BE2C (cell line): Measurements from ENCODE around the gene EDEM1.
A peak's percentile ranks its signal among the peaks of the same experiment; 100 is the strongest.

ENCODE experiments used
- DNase-seq: peaks from one replicate; pipeline ENCODE4 v3.0.0-alpha.2; 2020
- H3K27me3 ChIP-seq: fragments of 250-450 bp; sonication (Bioruptor Pico); 2 replicates; pipeline ENCODE4 v1.5.1; 2020; ENCODE audit warnings: mild to moderate bottlenecking
- H3K36me3 ChIP-seq: fragments of 250-450 bp; sonication (Bioruptor Pico); 2 replicates; pipeline ENCODE4 v1.5.1; 2020; ENCODE audit warnings: mild to moderate bottlenecking
- H3K4me1 ChIP-seq: fragments of 250-450 bp; sonication (Bioruptor Pico); 2 replicates; pipeline ENCODE4 v1.5.1; 2020
- H3K4me3 ChIP-seq: 2 replicates; pipeline ENCODE4 v1.5.1; 2011; ENCODE audit warnings: low read depth, low read length
- H3K9me3 ChIP-seq: fragments of 250-450 bp; sonication (Bioruptor Pico); 2 replicates; pipeline ENCODE4 v1.5.1; 2020
- TF ChIP-seq, protein P1 (sequence below): IDR thresholded peaks from 2 replicates; pipeline ENCODE4 v1.5.1; 2012; ENCODE audit warnings: mild to moderate bottlenecking, low read depth, low read length

EDEM1 gene

DNA sequence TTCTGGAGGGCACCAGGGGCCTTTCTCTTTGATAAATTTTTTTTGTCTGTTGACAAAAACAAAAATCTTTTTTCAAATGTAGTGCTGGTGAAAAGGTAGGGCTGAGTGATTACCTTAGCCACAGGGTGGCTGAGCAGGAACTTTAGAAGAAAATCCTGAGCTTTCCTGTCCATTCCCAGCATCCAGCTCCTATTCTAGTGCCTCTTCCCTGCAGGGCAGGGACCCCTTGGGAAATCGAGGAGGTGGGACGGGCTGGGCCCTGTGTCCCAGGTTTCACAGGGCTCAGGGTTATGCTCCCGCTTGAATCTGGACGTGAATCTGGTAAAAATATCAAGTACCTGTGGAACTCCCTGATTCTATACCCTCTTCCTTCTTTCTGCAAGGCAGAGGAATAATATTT is 31.7 kb downstream of the EDEM1 start:
- Histone ChIP-seq H3K9me3 (no peaks in the 10 kb centered on the region), H3K36me3 (no peaks in the 10 kb centered on the region; the same call in 1 of the 2 replicates), H3K4me1 (no peaks in the 10 kb centered on the region), H3K4me3 (no peak overlapping the region), H3K27me3 (no peaks in the 10 kb centered on the region)
- TF ChIP-seq, protein P1, sequence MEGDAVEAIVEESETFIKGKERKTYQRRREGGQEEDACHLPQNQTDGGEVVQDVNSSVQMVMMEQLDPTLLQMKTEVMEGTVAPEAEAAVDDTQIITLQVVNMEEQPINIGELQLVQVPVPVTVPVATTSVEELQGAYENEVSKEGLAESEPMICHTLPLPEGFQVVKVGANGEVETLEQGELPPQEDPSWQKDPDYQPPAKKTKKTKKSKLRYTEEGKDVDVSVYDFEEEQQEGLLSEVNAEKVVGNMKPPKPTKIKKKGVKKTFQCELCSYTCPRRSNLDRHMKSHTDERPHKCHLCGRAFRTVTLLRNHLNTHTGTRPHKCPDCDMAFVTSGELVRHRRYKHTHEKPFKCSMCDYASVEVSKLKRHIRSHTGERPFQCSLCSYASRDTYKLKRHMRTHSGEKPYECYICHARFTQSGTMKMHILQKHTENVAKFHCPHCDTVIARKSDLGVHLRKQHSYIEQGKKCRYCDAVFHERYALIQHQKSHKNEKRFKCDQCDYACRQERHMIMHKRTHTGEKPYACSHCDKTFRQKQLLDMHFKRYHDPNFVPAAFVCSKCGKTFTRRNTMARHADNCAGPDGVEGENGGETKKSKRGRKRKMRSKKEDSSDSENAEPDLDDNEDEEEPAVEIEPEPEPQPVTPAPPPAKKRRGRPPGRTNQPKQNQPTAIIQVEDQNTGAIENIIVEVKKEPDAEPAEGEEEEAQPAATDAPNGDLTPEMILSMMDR = no peak
- no peak for DNase-seq

DNA sequence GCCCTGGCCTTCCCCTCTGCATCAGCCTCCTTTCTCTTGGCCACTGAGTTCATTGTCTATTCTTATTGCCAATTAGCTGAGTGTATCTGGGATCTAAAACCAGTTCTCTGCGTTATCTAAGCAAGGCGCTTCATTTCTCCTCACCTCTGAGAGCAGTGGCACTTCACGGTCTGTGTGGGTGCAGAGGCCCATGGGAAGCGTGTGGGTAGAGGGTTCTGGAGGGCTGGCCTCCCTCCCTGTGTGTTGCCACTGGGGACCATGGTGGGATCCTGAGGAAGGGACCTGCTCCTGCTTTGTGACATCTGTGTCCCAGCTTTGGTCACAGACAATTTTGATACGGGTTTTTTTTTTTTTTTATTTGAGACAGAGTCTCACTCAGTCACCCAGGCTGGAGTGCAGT is 32.7 kb downstream of the EDEM1 start:
- H3K4me1 ChIP-seq = no peaks in the 10 kb centered on the region
- DNase-seq = no peak
- TF ChIP-seq, protein P1 = no peak
- no peaks in the 10 kb centered on the region for H3K36me3 ChIP-seq
- H3K4me3 ChIP-seq = no peak overlapping the region
- no peaks in the 10 kb centered on the region for H3K9me3 ChIP-seq
- H3K27me3 ChIP-seq = no peaks in the 10 kb centered on the region

DNA sequence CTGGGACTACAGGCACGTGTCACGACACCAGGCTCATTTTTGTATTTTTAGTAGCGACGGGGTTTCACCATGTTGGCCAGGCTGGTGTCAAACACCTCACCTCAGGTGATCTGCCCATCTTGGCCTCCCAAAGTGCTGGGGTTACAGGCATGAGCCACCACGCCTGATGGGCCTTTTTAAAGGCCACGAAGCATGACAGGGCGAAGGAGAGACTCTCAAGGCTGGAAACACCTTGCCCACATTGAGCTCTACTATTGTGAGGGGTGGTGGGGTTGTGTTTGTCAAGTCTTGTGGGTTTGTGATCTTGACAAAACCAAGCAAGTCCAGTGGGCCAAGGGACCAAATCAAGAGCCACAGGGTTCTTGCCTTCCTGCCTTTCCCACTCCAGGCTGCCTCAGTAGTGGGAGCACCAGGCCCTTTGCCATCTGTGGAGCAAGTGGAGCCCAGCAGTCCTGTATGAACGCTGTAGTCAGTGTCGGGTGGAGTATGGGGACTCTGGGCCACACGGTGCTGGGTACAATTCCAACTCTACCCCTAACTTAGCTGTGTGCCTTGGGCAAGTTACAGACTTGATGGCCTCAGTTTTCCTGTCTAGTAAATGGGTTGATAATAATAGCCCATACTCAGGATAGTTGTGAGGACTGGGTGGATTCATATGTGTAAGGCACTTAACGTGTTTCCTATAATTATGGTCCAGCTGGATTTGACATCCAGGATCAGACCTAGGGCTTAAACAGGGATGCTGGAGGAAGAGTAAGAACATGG is 33.3 kb downstream of the EDEM1 start:
- H3K9me3 ChIP-seq = no peaks in the 10 kb centered on the region
- no peaks in the 10 kb centered on the region for H3K4me1 ChIP-seq
- no peak overlapping the region for H3K4me3 ChIP-seq
- no peaks in the 10 kb centered on the region for H3K27me3 ChIP-seq
- TF ChIP-seq, protein P1 = no peak
- DNase-seq = no peak
- no peaks in the 10 kb centered on the region for H3K36me3 ChIP-seq

DNA sequence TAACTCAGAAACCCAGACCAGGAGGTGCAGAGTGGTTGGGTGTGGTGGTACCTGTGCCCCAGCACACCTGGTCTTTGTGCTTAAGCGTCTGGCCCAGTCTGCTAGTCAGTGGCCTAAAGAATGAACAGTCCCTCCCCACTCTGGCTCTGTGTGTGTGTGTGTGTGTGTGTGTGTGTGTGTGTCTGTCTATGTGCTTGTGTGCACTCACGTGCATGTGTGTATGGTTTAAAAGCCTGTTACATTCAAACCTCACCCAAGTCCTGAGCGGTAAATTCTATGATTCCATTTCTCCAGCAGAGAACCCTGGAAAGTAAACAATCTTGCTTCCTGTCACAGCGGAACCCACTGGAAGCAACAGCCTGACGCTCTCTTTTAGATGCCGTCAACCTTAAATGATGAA is 34.2 kb downstream of the EDEM1 start:
- Histone ChIP-seq H3K9me3 (no peaks in the 10 kb centered on the region), H3K4me3 (no peak overlapping the region), H3K27me3 (no peaks in the 10 kb centered on the region), H3K36me3 (no peaks in the 10 kb centered on the region), H3K4me1 (no peaks in the 10 kb centered on the region)
- no peak for DNase-seq
- TF ChIP-seq, protein P1 = no peak

DNA sequence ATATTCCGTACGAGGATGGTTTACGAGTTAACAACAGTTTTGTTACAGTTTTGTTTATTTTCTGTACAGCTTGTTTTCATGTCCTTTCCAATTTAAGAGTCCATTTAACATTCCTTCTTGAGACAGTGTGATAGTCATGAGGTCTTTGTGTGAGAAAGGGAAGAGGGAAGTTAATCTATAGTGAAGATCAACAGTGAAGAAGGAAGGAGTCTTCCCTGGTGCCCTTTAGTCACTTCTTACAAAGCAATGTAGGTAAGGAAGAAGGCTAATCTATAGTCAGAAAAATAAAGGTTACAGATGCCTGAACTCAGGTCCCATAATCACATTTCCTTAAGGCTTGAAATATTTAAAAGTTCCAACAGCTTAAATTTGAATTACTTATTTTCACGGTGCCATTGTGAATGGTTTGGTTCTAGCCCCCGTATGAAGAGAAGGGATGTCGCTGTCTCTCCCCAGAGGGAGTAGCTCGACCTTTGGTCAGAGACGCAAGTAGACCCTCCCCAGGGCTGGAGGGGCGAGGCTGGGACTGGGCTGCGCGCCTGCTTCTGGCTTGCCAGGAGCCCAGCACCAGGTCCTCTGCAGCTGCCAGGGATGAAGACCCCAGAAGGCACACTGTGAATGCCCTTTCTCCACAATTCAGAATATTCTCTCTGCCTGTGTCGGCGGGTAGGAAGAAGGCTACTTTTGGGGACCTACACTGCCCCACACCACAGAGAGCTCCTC is 34.9 kb downstream of the EDEM1 start:
- DNase-seq = no peak
- Histone ChIP-seq H3K4me3 (no peak overlapping the region), H3K9me3 (no peaks in the 10 kb centered on the region), H3K36me3 (no peaks in the 10 kb centered on the region), H3K4me1 (no peaks in the 10 kb centered on the region), H3K27me3 (no peaks in the 10 kb centered on the region)
- TF ChIP-seq, protein P1 = no peak

DNA sequence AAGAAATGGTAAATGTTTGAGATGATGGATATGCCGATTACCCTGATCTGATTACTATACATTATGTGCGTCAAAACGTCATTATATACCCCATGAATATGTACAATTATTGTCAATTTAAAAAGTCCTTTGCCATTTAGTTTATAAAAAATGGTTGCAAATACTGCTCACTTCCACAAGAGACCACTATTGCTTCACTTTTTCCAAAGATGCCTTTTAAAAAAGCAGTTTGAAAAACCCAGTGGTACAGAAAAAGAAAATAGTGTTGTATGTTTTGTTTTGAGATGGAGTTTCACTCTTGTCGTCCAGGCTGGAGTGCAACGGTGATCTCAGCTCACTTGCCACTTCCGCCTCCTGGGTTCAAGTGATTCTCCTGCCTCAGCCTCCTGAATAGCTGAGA is 39.3 kb downstream of the EDEM1 start:
- no peak for DNase-seq
- H3K4me3 ChIP-seq = no peak overlapping the region
- no peaks in the 10 kb centered on the region for H3K4me1 ChIP-seq
- no peaks in the 10 kb centered on the region for H3K9me3 ChIP-seq
- H3K27me3 ChIP-seq = no peaks in the 10 kb centered on the region
- H3K36me3 ChIP-seq = no peaks in the 10 kb centered on the region
- TF ChIP-seq, protein P1 = peak; percentile 40
